WTC11 (cell line): Measurements from ENCODE around the gene PCDH20. TPM values are rescaled to one million over a fixed set of nuclear protein-coding genes. Genes with fewer than 3 reads are reported as not detected.

ENCODE experiments used
- ATAC-seq: fragments of 200-7000 bp; cut with Tn5 transposase; 2 replicates; pipeline ENCODE4 v1.10.0; 2021; ENCODE audit warnings: mild to moderate bottlenecking, moderate library complexity
- CTCF ChIA-PET: fragments of 300-600 bp; sonication (Branson Sonifier 250); formaldehyde crosslinking; loops from one replicate; lab custom pipeline; 2021; ENCODE audit warnings: antibody characterized with exemption; lab: Charles Lee
- POLR2A ChIA-PET: fragments of 350-600 bp; sonication (Branson Sonifier 250); formaldehyde crosslinking; loops from one replicate; lab custom pipeline; 2021; ENCODE audit warnings: antibody characterized with exemption; lab: Charles Lee
- DNase-seq: peaks from one replicate; pipeline ENCODE4 v3.0.0; 2021; ENCODE audit warnings: low spot score
- H3K27ac Mint-ChIP-seq: 2 replicates; pipeline ENCODE4 v1.8.0; 2021; ENCODE audit warnings: mixed read lengths
- H3K27me3 Mint-ChIP-seq: 2 replicates; pipeline ENCODE4 v1.8.0; 2021; ENCODE audit warnings: low read depth, mild to moderate bottlenecking, moderate library complexity, mixed read lengths
- H3K36me3 Mint-ChIP-seq: 2 replicates; pipeline ENCODE4 v1.8.0; 2021; ENCODE audit warnings: mixed read lengths
- H3K4me1 Mint-ChIP-seq: 2 replicates; pipeline ENCODE4 v1.8.0; 2022; ENCODE audit warnings: mixed read lengths
- H3K4me3 Mint-ChIP-seq: 2 replicates; pipeline ENCODE4 v1.8.0; 2021; ENCODE audit warnings: mild to moderate bottlenecking, moderate library complexity, mixed read lengths
- H3K9me3 Mint-ChIP-seq: 2 replicates; pipeline ENCODE4 v1.8.0; 2021; ENCODE audit warnings: mixed read lengths
- CREB1 ChIP-seq: sonication (generic); formaldehyde crosslinking; IDR thresholded peaks from 2 replicates; pipeline ENCODE4 v1.8.0; 2023; ENCODE audit warnings: mild to moderate bottlenecking, missing genetic modification reagents
- CREM ChIP-seq: sonication (generic); formaldehyde crosslinking; IDR thresholded peaks from 2 replicates; pipeline ENCODE4 v1.8.1; 2022; ENCODE audit warnings: mild to moderate bottlenecking, missing genetic modification reagents, moderate library complexity
- ELF4 ChIP-seq: sonication (generic); formaldehyde crosslinking; IDR thresholded peaks from 2 replicates; pipeline ENCODE4 v1.8.1; 2022; ENCODE audit warnings: low read depth, mild to moderate bottlenecking, moderate library complexity, missing genetic modification reagents
- FOXJ3 ChIP-seq: sonication (generic); formaldehyde crosslinking; IDR thresholded peaks from 2 replicates; pipeline ENCODE4 v1.9.0; 2021; ENCODE audit warnings: missing genetic modification reagents, mild to moderate bottlenecking, borderline replicate concordance
- FOXP1 ChIP-seq: sonication (generic); formaldehyde crosslinking; IDR thresholded peaks from 2 replicates; pipeline ENCODE4 v1.8.0; 2022; ENCODE audit warnings: missing genetic modification reagents, mild to moderate bottlenecking, moderate library complexity, borderline replicate concordance
- NFYB ChIP-seq: sonication (generic); formaldehyde crosslinking; conservative IDR thresholded peaks from 2 replicates; pipeline ENCODE4 v1.8.0; 2022; ENCODE audit warnings: low read depth, missing genetic modification reagents
- SMAD4 ChIP-seq: sonication (generic); formaldehyde crosslinking; IDR thresholded peaks from 2 replicates; pipeline ENCODE4 v1.8.0; 2022; ENCODE audit warnings: mild to moderate bottlenecking, missing genetic modification reagents
- ZBTB21 ChIP-seq: sonication (generic); formaldehyde crosslinking; IDR thresholded peaks from 2 replicates; pipeline ENCODE4 v1.8.1; 2023; ENCODE audit warnings: mild to moderate bottlenecking, missing genetic modification reagents, borderline replicate concordance
- ZNF423 ChIP-seq: fragments of 250-450 bp; sonication (Bioruptor Pico); IDR thresholded peaks from 2 replicates; pipeline ENCODE4 v2.1.2; 2022; ENCODE audit warnings: mild to moderate bottlenecking, moderate library complexity
- total RNA-seq: library from RNA; stranded (reverse); gene quantifications from 3 replicates; pipeline ENCODE4 v1.2.3, GENCODE V29; 2021
- TF ChIP-seq, protein P1 (sequence below): sonication (generic); formaldehyde crosslinking; IDR thresholded peaks from 2 replicates; pipeline ENCODE4 v1.8.1; 2023; ENCODE audit warnings: mild to moderate bottlenecking, missing genetic modification reagents, moderate library complexity
- TF ChIP-seq, protein P2 (sequence below): sonication (generic); formaldehyde crosslinking; IDR thresholded peaks from 2 replicates; pipeline ENCODE4 v1.8.0; 2022; ENCODE audit warnings: missing genetic modification reagents
- TF ChIP-seq, protein P3 (sequence below): fragments of 250-450 bp; sonication (Bioruptor Pico); IDR thresholded peaks from 2 replicates; pipeline ENCODE4 v1.9.0; 2021; ENCODE audit warnings: mild to moderate bottlenecking
- TF ChIP-seq, protein P4 (sequence below): fragments of 250-450 bp; sonication (Bioruptor Pico); IDR thresholded peaks from 2 replicates; pipeline ENCODE4 v1.9.0; 2021; ENCODE audit warnings: mild to moderate bottlenecking, borderline replicate concordance
- TF ChIP-seq, protein P5 (sequence below): sonication (generic); formaldehyde crosslinking; IDR thresholded peaks from 2 replicates; pipeline ENCODE4 v1.8.0; 2022; ENCODE audit warnings: mild to moderate bottlenecking, missing genetic modification reagents
- TF ChIP-seq, protein P6 (sequence below): sonication (generic); formaldehyde crosslinking; IDR thresholded peaks from 2 replicates; pipeline ENCODE4 v1.8.1; 2022; ENCODE audit warnings: low read depth, missing genetic modification reagents, borderline replicate concordance

Gene PCDH20
- total RNA-seq, 1 experiment from 2014 or later: 1.3 TPM

DNA sequence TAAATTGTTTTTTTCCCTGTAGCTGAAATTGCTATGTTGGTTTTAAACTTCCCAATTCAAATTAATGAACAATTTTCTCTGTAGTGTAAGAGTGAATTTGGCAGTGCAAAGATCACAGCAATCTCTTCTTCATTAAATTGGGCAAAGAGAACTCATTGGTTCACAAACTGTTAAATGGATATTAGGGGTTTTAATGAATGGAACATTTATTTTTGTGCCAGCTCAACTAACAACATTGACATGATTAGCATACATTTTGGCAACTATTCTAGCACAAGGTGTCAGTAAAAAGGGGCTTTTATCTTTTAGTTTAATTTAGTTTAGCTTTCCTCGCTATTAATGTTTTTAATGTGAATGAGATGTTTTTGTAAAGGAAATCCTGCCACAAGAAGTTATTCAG lies 7.1 kb downstream of the PCDH20 start:
- Mint-ChIP-seq H3K4me3 (no peak overlapping the region), H3K36me3 (no peaks in the 10 kb centered on the region), H3K4me1 (peaks cover 5% of the 10 kb centered on the region; the same call in 1 of the 2 replicates), H3K9me3 (no peaks in the 10 kb centered on the region), H3K27me3 (peaks cover 23% of the 10 kb centered on the region), H3K27ac (no peak overlapping the region)
- POLR2A ChIA-PET: no interaction called here
- DNase-seq (no peak), ATAC-seq (no peak)
- no peak for TF ChIP-seq FOXJ3 (CRISPR knock-in tag)
- TF ChIP-seq, protein P1, sequence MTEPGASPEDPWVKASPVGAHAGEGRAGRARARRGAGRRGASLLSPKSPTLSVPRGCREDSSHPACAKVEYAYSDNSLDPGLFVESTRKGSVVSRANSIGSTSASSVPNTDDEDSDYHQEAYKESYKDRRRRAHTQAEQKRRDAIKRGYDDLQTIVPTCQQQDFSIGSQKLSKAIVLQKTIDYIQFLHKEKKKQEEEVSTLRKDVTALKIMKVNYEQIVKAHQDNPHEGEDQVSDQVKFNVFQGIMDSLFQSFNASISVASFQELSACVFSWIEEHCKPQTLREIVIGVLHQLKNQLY (CRISPR knock-in tag): no peak
- TF ChIP-seq NFYB (CRISPR knock-in tag): no peak
- TF ChIP-seq, protein P2, sequence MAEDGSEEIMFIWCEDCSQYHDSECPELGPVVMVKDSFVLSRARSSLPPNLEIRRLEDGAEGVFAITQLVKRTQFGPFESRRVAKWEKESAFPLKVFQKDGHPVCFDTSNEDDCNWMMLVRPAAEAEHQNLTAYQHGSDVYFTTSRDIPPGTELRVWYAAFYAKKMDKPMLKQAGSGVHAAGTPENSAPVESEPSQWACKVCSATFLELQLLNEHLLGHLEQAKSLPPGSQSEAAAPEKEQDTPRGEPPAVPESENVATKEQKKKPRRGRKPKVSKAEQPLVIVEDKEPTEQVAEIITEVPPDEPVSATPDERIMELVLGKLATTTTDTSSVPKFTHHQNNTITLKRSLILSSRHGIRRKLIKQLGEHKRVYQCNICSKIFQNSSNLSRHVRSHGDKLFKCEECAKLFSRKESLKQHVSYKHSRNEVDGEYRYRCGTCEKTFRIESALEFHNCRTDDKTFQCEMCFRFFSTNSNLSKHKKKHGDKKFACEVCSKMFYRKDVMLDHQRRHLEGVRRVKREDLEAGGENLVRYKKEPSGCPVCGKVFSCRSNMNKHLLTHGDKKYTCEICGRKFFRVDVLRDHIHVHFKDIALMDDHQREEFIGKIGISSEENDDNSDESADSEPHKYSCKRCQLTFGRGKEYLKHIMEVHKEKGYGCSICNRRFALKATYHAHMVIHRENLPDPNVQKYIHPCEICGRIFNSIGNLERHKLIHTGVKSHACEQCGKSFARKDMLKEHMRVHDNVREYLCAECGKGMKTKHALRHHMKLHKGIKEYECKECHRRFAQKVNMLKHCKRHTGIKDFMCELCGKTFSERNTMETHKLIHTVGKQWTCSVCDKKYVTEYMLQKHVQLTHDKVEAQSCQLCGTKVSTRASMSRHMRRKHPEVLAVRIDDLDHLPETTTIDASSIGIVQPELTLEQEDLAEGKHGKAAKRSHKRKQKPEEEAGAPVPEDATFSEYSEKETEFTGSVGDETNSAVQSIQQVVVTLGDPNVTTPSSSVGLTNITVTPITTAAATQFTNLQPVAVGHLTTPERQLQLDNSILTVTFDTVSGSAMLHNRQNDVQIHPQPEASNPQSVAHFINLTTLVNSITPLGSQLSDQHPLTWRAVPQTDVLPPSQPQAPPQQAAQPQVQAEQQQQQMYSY (CRISPR knock-in tag): no peak
- TF ChIP-seq SMAD4: no peak
- CTCF ChIA-PET: interaction anchor here (0.7 kb wide), 1 partner anchor 33 kb away, joined by 3 read pairs; no protein-coding TSS in a partner anchor

DNA sequence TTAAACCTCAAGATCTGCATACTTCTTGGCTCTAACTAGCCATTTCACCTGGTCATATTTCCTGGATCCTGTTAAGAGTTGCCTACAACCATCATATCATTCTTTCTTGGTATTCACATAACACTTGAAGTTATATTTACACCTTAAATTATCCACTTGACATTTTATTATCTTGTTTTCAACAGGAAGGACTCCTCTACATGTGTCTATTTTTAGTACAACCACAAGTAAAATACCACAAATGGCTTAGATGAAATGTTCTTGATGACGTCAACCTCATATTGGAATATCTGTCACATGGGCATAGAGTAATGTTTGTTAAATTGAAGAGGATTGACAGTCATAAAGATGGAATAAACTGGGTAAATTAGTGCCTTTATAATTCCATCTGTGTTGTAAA lies 9.4 kb downstream of the PCDH20 start:
- Mint-ChIP-seq H3K36me3 (no peaks in the 10 kb centered on the region), H3K4me3 (no peak overlapping the region), H3K27me3 (peaks cover under 1% of the 10 kb centered on the region; the same call in 1 of the 2 replicates), H3K9me3 (no peaks in the 10 kb centered on the region), H3K27ac (no peak overlapping the region), H3K4me1 (no peaks in the 10 kb centered on the region)
- CTCF ChIA-PET: no interaction called here
- ATAC-seq (no peak), DNase-seq (no peak)
- TF ChIP-seq, protein P3, sequence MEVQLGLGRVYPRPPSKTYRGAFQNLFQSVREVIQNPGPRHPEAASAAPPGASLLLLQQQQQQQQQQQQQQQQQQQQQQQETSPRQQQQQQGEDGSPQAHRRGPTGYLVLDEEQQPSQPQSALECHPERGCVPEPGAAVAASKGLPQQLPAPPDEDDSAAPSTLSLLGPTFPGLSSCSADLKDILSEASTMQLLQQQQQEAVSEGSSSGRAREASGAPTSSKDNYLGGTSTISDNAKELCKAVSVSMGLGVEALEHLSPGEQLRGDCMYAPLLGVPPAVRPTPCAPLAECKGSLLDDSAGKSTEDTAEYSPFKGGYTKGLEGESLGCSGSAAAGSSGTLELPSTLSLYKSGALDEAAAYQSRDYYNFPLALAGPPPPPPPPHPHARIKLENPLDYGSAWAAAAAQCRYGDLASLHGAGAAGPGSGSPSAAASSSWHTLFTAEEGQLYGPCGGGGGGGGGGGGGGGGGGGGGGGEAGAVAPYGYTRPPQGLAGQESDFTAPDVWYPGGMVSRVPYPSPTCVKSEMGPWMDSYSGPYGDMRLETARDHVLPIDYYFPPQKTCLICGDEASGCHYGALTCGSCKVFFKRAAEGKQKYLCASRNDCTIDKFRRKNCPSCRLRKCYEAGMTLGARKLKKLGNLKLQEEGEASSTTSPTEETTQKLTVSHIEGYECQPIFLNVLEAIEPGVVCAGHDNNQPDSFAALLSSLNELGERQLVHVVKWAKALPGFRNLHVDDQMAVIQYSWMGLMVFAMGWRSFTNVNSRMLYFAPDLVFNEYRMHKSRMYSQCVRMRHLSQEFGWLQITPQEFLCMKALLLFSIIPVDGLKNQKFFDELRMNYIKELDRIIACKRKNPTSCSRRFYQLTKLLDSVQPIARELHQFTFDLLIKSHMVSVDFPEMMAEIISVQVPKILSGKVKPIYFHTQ (CRISPR knock-in tag): no peak
- TF ChIP-seq FOXP1 (CRISPR knock-in tag) (no peak), CREM (CRISPR knock-in tag) (no peak), ZNF423 (CRISPR knock-in tag) (no peak)
- TF ChIP-seq, protein P4, sequence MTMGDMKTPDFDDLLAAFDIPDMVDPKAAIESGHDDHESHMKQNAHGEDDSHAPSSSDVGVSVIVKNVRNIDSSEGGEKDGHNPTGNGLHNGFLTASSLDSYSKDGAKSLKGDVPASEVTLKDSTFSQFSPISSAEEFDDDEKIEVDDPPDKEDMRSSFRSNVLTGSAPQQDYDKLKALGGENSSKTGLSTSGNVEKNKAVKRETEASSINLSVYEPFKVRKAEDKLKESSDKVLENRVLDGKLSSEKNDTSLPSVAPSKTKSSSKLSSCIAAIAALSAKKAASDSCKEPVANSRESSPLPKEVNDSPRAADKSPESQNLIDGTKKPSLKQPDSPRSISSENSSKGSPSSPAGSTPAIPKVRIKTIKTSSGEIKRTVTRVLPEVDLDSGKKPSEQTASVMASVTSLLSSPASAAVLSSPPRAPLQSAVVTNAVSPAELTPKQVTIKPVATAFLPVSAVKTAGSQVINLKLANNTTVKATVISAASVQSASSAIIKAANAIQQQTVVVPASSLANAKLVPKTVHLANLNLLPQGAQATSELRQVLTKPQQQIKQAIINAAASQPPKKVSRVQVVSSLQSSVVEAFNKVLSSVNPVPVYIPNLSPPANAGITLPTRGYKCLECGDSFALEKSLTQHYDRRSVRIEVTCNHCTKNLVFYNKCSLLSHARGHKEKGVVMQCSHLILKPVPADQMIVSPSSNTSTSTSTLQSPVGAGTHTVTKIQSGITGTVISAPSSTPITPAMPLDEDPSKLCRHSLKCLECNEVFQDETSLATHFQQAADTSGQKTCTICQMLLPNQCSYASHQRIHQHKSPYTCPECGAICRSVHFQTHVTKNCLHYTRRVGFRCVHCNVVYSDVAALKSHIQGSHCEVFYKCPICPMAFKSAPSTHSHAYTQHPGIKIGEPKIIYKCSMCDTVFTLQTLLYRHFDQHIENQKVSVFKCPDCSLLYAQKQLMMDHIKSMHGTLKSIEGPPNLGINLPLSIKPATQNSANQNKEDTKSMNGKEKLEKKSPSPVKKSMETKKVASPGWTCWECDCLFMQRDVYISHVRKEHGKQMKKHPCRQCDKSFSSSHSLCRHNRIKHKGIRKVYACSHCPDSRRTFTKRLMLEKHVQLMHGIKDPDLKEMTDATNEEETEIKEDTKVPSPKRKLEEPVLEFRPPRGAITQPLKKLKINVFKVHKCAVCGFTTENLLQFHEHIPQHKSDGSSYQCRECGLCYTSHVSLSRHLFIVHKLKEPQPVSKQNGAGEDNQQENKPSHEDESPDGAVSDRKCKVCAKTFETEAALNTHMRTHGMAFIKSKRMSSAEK: no peak
- POLR2A ChIA-PET: no interaction called here

DNA sequence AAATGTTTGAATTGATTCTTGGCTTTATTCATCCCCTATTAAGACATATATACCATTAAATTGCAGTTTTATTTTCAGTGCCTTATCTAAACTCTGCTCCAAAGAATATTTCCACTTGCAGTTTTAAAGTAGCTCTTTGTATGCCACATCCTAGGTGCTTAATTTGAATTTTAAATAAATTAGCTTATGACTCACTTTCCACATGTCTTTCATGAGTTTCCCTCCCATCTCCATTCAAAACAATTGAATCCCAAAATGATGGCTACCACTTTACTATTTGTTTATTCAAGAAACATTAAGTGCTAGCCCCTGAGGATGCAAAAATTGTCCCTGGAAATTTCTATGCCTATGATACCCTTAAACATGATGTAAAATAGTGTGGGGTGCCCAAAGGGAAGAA lies 19.5 kb downstream of the PCDH20 start:
- H3K4me3 Mint-ChIP-seq: no peak overlapping the region
- no peaks in the 10 kb centered on the region for H3K9me3 Mint-ChIP-seq
- no peak for DNase-seq
- H3K36me3 Mint-ChIP-seq: no peaks in the 10 kb centered on the region
- no peaks in the 10 kb centered on the region for H3K27me3 Mint-ChIP-seq
- no peak overlapping the region for H3K27ac Mint-ChIP-seq
- ChIA-PET CTCF (no interaction called here), POLR2A (no interaction called here)
- peaks cover 16% of the 10 kb centered on the region for H3K4me1 Mint-ChIP-seq
- no peak for ATAC-seq
- TF ChIP-seq ZBTB21 (CRISPR knock-in tag) (no peak), CREB1 (CRISPR knock-in tag) (no peak), ELF4 (CRISPR knock-in tag) (no peak)
- TF ChIP-seq, protein P5, sequence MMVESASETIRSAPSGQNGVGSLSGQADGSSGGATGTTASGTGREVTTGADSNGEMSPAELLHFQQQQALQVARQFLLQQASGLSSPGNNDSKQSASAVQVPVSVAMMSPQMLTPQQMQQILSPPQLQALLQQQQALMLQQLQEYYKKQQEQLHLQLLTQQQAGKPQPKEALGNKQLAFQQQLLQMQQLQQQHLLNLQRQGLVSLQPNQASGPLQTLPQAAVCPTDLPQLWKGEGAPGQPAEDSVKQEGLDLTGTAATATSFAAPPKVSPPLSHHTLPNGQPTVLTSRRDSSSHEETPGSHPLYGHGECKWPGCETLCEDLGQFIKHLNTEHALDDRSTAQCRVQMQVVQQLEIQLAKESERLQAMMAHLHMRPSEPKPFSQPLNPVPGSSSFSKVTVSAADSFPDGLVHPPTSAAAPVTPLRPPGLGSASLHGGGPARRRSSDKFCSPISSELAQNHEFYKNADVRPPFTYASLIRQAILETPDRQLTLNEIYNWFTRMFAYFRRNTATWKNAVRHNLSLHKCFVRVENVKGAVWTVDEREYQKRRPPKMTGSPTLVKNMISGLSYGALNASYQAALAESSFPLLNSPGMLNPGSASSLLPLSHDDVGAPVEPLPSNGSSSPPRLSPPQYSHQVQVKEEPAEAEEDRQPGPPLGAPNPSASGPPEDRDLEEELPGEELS (CRISPR knock-in tag): no peak
- TF ChIP-seq, protein P6, sequence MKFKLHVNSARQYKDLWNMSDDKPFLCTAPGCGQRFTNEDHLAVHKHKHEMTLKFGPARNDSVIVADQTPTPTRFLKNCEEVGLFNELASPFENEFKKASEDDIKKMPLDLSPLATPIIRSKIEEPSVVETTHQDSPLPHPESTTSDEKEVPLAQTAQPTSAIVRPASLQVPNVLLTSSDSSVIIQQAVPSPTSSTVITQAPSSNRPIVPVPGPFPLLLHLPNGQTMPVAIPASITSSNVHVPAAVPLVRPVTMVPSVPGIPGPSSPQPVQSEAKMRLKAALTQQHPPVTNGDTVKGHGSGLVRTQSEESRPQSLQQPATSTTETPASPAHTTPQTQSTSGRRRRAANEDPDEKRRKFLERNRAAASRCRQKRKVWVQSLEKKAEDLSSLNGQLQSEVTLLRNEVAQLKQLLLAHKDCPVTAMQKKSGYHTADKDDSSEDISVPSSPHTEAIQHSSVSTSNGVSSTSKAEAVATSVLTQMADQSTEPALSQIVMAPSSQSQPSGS (CRISPR knock-in tag): no peak
